ENCODE results near the gene F10. TPM values are rescaled to one million over a fixed set of nuclear protein-coding genes. Genes with fewer than 3 reads are reported as not detected.

F10 gene
- total and polyA plus RNA-seq, 2 donors (not counting 3 experiments of a cell fraction or from before 2014, with no cell fraction given) = 0.25 TPM; not detected in 1

DNA sequence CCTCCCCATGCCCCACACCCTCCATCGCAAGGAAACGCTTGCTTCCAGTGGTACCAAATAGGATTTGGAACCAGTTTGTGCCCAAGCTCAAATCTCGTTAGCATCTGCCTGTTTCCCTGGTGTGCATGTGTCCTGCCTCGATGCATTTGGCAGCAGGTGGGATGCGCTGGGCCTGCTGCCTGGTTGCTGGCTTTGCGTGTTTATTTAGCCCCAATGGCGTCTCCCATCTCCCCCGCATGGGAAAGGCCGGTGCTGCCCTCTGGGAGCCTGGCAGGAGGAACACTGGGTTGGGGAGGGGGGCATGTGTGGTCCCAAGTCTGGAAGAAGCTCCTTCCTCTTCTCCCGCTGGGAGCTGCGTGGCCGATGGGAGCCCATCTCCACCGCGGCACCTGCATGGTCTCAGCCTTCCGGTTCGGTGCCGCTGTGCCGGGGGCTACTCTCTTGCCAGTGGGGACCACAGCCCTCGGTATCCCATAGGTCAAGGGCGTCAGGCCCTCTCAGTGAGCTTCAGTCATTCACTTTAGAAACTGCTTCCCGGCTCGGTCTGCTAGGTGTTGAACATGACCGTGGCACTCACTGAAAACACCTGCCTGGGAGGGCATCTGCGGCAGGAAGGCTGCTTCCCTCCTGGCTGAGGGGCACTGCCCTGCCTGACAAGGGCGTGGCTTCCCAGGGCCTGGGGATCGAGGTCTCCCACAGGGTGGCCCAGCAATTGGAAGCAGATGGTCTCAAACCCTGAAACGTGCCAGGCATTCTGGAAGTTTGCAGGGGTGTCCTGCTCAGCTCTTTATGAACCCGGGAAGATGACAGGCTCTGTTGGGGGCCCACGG lies 28.8 kb upstream of the F10 start:
- Histone ChIP-seq H3K4me1 (ENCODE audit: control insufficient read depth, extremely low read depth, insufficient read depth, low read length) (no peaks in the 10 kb centered on the region), H3K9me1 (replicated peaks; ENCODE audit: control insufficient read depth, extremely low read depth, insufficient read depth, low read length) (no peaks in the 10 kb centered on the region), H3K27ac (ENCODE audit: insufficient read depth, low read depth, low read length) (no peak overlapping the region), H2AFZ (ENCODE audit: low read depth, low read length) (no peak overlapping the region), H3K9ac (replicated peaks; ENCODE audit: extremely low read depth, insufficient read depth, low read length) (no peak overlapping the region), H3K79me2 (ENCODE audit: control insufficient read depth, insufficient read depth, low read length) (no peaks in the 10 kb centered on the region), H3K4me3 (replicated peaks in 1 of 3; ENCODE audit: insufficient read depth in 1 of 3, low read depth in 1 of 3, low read length in 3 of 3) (no peak overlapping the region), H3K36me3 (ENCODE audit: control insufficient read depth in 2 of 2, extremely low read depth in 1 of 2, insufficient read depth in 2 of 2, low read length in 2 of 2) (no peaks in the 10 kb centered on the region), H3K27me3 (ENCODE audit: control insufficient read depth in 2 of 2, insufficient read depth in 2 of 2, low read length in 2 of 2) (no peaks in the 10 kb centered on the region), H3K9me3 (replicated peaks; ENCODE audit: control insufficient read depth, insufficient read depth, low read length) (no peaks in the 10 kb centered on the region), H3K4me2 (ENCODE audit: insufficient read depth, low read length) (no peak overlapping the region), H4K20me1 (replicated peaks; ENCODE audit: control insufficient read depth, extremely low read depth, insufficient read depth, low read length) (no peaks in the 10 kb centered on the region)
- no TSS peak for BruUV-seq (replicated peaks)
- ChIA-PET POLR2A (no interaction called here), CTCF (no interaction called here)
- intact Hi-C loops (cut with micrococcal nuclease) (no loop called here), dilution Hi-C loops (cut with MboI; ENCODE audit: extremely low pct_ligation_motif_present, low sequenced_read_pairs) (no loop called here)
- DNase-seq (ENCODE audit: low read depth, low spot score) (no peak), FAIRE-seq (no peak)
- TF ChIP-seq EZH2 (IDR thresholded peaks at IDR 0.05; ENCODE audit: borderline replicate concordance, low read depth, low read length, severe bottlenecking) = no peak
- TF ChIP-seq POLR2A (IDR thresholded peaks at IDR 0.05; ENCODE audit: low read depth, low read length) = no peak

- Histone ChIP-seq H3K27ac (ENCODE audit: insufficient read depth, low read depth, low read length) (no peak overlapping the region), H3K9me3 (replicated peaks; ENCODE audit: control insufficient read depth, insufficient read depth, low read length) (no peaks in the 10 kb centered on the region), H3K4me1 (ENCODE audit: control insufficient read depth, extremely low read depth, insufficient read depth, low read length) (no peaks in the 10 kb centered on the region), H3K27me3 (ENCODE audit: control insufficient read depth in 2 of 2, insufficient read depth in 2 of 2, low read length in 2 of 2) (no peaks in the 10 kb centered on the region), H3K4me3 (replicated peaks in 1 of 3; ENCODE audit: insufficient read depth in 1 of 3, low read depth in 1 of 3, low read length in 3 of 3) (no peak overlapping the region), H3K36me3 (ENCODE audit: control insufficient read depth in 2 of 2, extremely low read depth in 1 of 2, insufficient read depth in 2 of 2, low read length in 2 of 2) (no peaks in the 10 kb centered on the region), H3K9me1 (replicated peaks; ENCODE audit: control insufficient read depth, extremely low read depth, insufficient read depth, low read length) (no peaks in the 10 kb centered on the region), H3K79me2 (ENCODE audit: control insufficient read depth, insufficient read depth, low read length) (no peaks in the 10 kb centered on the region), H3K4me2 (ENCODE audit: insufficient read depth, low read length) (no peak overlapping the region), H3K9ac (replicated peaks; ENCODE audit: extremely low read depth, insufficient read depth, low read length) (no peak overlapping the region), H4K20me1 (replicated peaks; ENCODE audit: control insufficient read depth, extremely low read depth, insufficient read depth, low read length) (no peaks in the 10 kb centered on the region), H2AFZ (ENCODE audit: low read depth, low read length) (no peak overlapping the region)
- POLR2A ChIA-PET = no interaction called here
- CTCF ChIA-PET = no interaction called here
- no TSS peak for BruUV-seq (replicated peaks)
- intact Hi-C loops (cut with micrococcal nuclease) = no loop called here
- FAIRE-seq = no peak
- no peak for DNase-seq (ENCODE audit: low read depth, low spot score)
- dilution Hi-C loops (cut with MboI; ENCODE audit: extremely low pct_ligation_motif_present, low sequenced_read_pairs) = no loop called here
- TF ChIP-seq JUN (IDR thresholded peaks at IDR 0.05; ENCODE audit: borderline replicate concordance, insufficient read depth, insufficient read length, low read depth) = no peak
- no peak for TF ChIP-seq FOS (IDR thresholded peaks at IDR 0.05; ENCODE audit: borderline replicate concordance, insufficient read depth, low read length)
- TF ChIP-seq EZH2 (IDR thresholded peaks at IDR 0.05; ENCODE audit: borderline replicate concordance, low read depth, low read length, severe bottlenecking) = no peak
- no peak for TF ChIP-seq POLR2A (IDR thresholded peaks at IDR 0.05; ENCODE audit: low read depth, low read length)
- no peak for TF ChIP-seq POLR2AphosphoS5 (IDR thresholded peaks at IDR 0.05; ENCODE audit: insufficient read depth, low read depth, low read length)
- TF ChIP-seq, protein P1, sequence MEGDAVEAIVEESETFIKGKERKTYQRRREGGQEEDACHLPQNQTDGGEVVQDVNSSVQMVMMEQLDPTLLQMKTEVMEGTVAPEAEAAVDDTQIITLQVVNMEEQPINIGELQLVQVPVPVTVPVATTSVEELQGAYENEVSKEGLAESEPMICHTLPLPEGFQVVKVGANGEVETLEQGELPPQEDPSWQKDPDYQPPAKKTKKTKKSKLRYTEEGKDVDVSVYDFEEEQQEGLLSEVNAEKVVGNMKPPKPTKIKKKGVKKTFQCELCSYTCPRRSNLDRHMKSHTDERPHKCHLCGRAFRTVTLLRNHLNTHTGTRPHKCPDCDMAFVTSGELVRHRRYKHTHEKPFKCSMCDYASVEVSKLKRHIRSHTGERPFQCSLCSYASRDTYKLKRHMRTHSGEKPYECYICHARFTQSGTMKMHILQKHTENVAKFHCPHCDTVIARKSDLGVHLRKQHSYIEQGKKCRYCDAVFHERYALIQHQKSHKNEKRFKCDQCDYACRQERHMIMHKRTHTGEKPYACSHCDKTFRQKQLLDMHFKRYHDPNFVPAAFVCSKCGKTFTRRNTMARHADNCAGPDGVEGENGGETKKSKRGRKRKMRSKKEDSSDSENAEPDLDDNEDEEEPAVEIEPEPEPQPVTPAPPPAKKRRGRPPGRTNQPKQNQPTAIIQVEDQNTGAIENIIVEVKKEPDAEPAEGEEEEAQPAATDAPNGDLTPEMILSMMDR (IDR thresholded peaks at IDR 0.05; ENCODE audit: extremely low read depth in 1 of 2, insufficient read depth in 1 of 2, low read depth in 1 of 2, low read length in 2 of 2) = no peak
- no peak for TF ChIP-seq GATA2 (IDR thresholded peaks at IDR 0.05; ENCODE audit: insufficient read depth, insufficient read length, low read depth, low read length)
- no peak for TF ChIP-seq MYC (IDR thresholded peaks at IDR 0.05; ENCODE audit: low read depth, low read length)
These were observed 28.2 kb upstream of the F10 start for GRCh38 chr13:113094410-113094800.

All from endothelial cell of umbilical vein (primary cell).